Measurements from ENCODE around the gene CSGALNACT2.

DNA sequence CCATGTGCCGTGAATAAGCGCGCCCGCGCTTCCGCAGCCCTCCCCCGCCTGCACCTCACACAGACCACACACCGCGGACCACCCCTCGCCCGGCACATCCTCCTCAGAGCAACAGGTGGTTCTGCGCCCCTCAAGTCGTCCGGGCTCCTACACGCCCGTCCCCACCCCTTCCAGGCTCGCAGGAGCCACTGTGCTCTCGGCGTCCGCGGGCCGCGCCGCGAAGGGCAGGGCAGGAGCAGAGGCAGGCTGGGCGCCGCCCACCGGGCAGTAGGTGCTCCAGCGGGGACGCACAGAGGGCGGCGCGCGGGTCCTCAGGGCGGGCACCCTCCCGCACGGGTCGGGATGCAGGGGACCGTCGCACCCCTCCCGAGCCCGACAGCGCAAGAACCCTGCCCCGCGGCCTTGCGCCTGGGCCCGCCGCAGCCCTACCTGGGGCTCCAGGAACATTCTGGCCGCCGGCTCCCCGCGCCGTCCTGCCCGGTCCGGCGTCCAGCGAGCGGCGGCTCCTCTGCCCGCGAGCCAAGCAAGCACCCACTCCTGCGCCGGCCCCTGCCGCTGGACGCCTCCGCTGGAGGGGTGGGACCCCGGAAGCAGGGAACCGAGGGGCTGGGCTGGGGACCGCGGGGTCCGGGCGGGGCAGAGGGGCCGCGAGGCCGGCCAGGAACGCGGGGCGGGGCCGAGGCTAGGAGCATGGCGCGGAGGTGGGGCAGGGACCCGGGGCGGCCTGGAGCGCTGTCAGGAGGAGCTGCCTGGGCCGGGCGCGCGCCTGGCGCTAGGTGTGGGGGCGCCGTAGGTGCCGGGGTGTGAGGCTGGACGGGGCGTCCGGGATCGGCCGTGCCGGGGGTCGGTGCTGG lies 91.2 kb downstream of the CSGALNACT2 start:
- TF ChIP-seq, protein P1, sequence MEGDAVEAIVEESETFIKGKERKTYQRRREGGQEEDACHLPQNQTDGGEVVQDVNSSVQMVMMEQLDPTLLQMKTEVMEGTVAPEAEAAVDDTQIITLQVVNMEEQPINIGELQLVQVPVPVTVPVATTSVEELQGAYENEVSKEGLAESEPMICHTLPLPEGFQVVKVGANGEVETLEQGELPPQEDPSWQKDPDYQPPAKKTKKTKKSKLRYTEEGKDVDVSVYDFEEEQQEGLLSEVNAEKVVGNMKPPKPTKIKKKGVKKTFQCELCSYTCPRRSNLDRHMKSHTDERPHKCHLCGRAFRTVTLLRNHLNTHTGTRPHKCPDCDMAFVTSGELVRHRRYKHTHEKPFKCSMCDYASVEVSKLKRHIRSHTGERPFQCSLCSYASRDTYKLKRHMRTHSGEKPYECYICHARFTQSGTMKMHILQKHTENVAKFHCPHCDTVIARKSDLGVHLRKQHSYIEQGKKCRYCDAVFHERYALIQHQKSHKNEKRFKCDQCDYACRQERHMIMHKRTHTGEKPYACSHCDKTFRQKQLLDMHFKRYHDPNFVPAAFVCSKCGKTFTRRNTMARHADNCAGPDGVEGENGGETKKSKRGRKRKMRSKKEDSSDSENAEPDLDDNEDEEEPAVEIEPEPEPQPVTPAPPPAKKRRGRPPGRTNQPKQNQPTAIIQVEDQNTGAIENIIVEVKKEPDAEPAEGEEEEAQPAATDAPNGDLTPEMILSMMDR (IDR thresholded peaks at IDR 0.05; ENCODE audit: insufficient read depth, low read length, poor library complexity, severe bottlenecking), result no peak
- TF ChIP-seq EZH2phosphoT487 (conservative IDR thresholded peaks at IDR 0.05; ENCODE audit: low read length), result no peak

Measured in SU-DHL-6 (cell line).